HG03064 (cell line): ENCODE results near the gene ARHGEF17.

ENCODE experiments used
- ATAC-seq: cut with Tn5 transposase; IDR thresholded peaks from one replicate; pipeline ENCODE4 v1.9.1; 2021; ENCODE audit warnings: low read depth; ENCODE audit not compliant: unreplicated experiment

The ARHGEF17 gene

DNA sequence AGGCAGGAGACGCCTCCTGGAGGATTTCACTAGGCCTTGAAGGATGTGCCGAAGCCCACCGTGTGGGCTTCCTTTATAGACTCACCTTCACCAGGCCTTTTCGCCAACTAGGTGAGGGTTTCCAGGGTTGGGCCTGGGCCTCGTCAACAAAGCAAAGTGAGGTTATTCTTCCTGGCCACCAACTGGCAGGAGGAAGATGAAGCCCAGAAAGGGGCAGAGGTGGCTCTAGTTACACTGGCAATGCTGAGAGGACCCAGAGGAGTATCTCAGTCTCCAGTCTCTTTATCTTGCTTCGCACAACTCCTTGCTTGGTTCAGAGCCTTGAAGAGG is 67.7 kb downstream of the ARHGEF17 start:
- no peak for ATAC-seq

DNA sequence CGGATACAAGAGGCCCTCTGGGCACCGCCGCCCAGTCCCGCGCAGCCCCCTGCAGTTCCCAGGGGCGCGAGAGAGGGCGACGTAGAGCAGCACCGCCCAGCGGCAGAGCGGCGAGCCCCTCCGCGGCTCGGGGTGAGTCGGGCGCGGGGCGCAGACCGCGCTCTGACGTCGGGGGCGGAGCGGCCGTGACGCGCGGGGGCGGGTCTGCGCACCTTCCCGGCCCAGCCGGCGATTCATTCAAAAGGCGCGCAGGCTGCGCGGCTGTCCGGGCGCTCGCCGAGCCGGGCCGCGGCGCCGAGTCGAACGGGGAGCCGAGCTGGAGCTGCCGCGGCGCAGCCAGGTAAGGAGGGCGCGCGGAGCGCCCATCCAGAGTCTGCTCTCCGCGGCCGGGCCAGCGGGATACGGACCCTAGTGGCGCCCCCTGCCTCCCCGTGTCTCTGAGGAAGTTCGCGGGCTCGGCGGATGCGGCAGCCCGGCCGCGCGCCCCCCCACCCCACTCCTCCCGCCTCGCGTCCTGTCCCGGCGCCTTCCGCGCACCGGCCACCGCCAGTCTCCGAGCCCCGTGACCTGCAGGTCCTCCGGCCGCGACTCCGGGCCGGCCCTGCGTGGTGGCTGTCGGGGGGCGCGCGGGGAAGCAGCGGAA is 68.2 kb downstream of the ARHGEF17 start, which contains the start of gene RELT:
RELT (plus strand) TSS at position 240 of the 643 bp plus-strand sequence. CDS start 12,738 bp downstream, outside the sequence.
- ATAC-seq: peak; percentile 62

DNA sequence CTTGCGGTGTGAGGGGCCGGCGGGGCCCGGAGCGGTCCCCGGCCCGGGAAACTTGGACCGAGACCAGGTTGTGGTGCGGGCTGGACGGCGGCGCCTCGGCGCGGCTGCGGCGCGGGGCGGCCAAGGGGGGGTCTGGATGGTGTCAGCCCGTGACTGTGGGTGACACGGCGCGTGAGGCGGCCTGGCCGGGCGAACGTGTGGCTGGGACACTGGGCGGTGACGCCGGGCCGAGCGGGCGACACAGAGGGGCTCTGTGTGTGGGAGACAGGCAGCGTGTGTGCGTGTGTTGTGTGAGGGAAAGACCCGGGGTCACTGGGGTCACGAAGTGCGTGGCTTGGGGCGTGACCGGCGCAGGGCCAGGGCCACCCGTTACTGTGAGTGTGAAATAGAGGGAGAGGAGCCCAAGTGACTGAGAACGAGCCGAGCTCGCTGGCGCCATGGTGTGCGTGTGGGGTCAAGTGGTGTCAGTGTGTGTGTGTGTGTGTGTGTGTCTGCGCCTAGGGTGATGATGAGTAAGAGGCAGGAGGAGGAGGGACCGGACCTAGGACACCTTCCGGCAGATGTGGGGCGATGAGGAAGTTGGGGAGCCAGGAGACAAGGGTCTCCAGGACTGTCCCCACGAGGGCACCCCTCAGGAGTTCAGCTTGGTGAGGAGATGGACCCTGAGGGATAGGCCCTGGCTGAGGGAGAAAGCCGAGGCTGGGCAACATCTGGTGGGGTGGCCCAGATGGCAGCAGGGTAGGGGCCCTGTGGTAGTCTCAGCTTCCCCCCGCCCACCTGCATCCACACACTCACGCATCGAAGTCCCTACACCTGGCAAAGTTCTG is 68.9 kb downstream of the ARHGEF17 start:
- peak; percentile 8 for ATAC-seq

DNA sequence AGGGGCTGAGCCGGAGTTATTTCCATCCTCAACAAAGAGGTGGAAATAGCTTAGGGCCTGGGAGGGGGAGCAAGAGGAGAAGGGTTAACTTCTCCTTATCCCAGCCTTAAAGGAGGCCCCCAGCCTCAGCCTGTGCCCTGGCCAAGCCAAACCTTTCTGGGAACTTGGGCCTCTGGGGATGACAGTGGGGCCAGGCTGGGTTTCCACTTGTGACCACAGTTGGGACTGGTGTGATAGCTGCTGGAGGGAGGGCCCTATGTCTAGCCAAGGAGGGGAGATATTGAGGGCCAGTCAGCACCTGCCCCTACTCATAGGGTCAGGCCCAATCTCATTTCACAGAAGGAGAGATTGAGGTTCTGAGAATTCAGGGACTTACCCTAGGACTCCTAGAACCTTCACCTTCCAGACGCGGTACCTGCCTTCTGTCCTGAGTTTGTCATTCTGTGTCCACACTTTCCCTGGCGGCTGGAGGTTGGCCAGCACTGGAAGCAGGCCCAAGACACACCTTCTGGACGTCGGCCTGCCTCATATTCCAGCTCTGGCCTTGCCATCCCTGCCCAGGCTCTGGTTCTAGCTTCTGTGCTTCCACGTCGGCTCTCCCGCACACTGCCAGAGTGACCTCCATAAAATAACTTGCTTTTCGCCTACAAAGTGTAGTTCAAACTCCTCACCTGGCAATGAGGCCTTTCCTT is 71.3 kb downstream of the ARHGEF17 start:
- ATAC-seq: no peak

DNA sequence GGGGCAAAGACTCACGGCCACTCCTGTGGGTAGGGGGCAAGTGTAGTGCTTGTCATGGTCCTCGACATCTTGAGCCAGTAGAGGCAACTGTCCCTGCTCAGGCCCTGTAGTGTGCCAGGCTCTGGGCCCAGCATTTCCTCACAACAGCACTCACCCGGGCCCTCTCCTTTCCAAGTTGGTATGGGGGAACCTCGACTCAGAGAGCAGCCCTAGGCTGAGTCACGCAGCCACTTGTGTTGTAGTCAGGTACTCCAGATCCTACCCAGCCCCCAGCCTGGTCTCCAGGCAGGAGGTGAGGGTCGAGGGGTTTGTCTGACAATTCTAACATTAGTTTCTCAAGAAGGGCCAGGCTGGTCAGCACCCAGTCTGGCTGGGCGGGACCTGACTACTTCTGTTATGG is 72.3 kb downstream of the ARHGEF17 start:
- no peak for ATAC-seq

DNA sequence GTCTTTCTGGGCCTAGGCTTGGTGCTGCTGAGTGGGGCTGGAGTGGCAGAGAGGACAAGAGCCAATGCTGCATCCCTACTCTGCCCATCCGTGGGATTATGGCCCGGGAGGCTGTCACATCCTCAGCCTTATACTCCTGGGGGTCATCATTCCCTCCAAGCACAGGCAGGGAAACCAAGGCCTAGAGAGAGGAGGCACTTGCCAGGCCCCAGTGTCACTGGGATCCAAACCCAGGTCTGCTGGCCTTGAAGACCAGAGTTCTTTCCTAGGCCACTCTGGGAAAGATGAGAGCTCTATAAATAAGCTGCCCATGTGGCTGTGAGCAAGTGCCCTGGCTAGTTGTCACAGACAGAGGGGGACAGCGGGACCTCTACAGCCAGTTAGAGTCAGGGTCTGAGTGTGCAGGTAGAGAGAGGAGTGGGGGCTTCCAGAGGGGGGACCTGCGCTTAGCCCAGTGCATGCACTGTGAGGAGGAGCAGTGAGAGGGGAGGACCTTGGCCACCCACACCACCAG is 72.9 kb downstream of the ARHGEF17 start:
- no peak for ATAC-seq

DNA sequence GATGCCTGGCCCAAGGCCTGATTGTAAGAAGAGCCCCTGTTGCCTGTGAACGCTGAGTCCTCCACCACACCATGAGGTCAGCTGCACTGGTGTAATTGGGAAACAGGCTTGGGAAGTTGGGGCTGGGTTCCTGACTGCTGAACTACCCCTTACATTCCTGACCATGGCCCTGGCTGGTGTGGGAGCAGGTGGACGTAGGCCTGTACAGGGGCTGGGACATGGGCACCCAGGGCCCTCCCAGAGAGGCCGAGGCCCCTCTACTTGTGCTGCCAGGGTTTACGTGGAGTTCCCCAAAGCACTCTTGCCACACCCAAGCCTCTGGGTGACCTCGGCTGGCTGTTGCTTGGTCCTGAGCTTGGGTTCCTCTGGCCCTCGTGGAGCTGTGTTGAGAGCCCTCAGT is 73.5 kb downstream of the ARHGEF17 start:
- ATAC-seq: no peak

DNA sequence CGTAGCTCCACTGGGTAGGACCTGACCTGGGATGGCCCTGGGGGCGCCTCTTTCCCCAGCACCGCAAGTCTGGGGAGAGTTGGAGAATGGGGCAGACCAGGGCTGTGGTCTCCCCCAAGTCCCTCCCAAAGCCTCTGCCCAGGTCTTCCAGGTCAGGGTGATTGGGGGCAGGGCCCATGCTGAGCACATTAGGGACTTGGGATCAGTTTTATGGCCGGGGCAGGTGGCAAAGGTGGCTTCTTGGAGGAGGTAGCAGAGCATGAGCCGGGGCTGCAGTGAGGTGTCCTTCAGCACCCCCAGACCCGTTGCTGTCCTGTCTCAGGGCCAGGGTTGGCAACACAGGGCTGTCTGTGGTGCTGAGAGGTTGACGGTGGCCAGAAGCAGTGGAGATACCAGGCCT is 74.1 kb downstream of the ARHGEF17 start:
- no peak for ATAC-seq

DNA sequence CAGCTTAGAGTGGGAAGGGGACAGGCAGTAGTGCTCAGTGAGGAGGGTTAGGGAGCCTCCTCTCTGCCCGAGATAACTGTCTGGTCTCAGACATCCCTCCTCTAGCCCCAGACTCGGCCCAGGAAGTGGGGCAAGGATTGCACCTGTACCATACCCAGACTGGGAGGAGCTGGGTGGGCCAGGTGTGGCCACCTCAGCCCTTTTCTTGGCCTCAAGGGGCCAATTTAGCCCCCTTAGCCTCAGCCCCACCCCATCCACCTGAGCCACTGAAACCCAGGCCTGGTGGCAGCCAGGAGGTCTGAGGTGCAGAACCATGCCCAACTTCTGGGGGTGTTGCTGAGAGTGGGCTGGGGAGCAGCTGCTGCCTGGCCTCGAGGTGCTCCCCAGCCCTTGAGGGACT is 74.7 kb downstream of the ARHGEF17 start:
- ATAC-seq: no peak

DNA sequence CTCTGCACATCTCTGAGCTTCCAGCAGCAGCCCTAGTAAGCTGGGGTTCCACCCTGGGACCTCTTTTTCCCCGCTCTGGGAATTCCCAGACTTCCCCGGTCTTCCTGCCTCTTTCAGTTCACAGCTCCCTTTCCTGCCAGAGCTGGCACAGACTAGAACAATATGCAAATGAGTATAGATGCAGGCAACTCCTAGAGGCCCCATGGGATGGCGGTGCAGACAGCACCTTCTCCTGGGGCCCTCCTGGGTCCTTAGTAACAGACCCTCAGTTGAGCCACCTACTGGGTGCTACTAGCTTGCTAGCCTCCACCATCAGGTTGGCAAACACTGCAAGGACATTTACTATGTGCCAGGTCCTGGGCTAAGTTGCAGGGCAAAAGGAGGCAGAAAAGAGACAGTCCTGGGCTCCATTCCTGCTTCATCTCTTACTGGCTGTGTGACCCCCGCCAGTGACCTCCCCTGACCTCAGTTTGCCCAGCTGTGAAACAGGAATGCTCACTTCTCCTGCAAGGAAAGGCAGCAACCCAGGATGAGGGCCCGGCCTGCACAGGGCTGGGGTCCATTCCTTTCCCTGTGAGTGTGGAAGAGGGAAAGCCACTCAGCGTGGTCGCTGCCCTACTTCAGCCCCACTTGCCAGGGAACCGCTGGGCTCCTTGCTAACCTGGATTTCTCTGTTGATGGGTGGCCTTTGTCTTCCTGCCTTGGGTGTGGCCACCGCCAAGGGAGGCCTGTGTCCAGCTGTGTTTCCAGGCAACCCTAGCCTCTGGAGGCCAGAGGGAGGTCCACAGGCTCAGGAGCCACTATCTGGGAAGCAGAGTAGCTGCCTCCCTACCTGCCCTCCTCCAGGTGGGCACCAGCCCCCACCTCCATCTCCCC is 75.4 kb downstream of the ARHGEF17 start:
- no peak for ATAC-seq

DNA sequence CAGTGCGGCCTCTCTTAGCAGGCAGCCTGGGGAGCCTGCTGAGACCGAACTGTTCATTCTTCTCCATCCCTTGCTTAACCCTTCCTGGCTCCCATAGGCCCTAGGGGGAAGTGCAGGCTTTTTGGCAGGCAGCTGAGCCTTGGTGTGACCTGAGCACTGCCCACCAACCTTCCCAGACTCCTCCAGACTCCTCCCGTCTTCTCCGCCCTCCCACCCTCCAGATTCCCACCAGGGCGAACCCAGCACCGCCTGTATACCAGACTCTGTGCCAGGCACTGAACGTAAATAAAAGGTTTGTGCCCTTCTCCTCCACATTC is 76.0 kb downstream of the ARHGEF17 start:
- ATAC-seq: no peak

DNA sequence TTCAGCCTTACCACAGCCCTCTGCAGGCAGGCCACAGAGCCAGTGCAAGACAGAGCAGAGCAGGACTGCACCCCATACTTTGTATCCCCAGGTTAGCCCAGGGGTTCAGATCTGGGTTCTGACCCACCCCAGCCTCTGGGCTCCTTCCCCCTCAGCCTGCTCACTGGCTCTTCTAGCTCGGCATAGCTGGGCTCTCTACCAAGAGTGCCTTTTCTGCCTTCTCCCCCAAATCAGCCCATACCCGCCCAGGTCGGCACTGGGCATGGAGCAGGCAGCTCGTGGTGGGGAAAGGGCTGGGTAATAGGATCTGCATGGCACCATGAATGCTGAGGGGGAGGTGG is 76.4 kb downstream of the ARHGEF17 start:
- ATAC-seq: no peak

DNA sequence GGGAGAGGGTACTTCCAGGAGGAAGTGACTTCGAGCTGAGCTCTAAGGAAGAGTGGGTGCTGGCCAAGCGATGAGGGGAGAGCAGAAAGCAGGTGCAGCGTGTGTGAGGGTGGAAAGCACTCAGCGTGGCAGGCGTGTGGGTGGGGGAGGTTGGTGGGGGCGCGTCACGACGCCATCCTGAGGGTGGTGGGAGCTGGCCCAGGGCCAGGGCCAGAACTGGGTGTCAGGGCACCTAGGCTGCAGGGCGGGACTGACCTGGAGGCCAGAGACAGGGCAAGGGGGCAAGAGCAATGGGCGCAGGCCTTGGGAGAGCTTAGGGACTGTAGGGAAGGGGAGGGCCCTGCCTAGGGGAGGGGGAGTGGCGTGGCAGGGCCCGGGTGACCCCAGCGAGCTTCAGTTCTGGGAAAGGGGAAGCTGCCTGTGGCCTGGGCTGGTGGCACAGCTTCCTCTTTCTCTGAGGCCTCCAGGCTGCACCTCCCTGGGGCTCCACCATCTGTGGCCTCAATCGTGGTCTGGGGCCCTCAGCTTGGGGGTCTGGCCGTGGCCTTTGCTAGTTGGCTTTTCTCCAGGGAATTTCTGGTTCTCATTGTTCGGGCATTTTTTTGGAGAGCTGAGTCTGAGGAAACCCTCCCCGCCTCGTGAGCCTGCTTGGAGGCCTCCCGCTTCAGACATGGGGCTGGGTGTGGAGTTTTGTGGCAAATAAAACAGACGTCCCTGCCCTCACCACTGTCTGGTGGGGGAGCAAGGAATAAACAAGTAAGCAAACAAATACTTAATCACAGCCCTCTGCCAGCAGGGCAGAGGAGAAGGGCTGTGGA is 77.0 kb downstream of the ARHGEF17 start:
- no peak for ATAC-seq

DNA sequence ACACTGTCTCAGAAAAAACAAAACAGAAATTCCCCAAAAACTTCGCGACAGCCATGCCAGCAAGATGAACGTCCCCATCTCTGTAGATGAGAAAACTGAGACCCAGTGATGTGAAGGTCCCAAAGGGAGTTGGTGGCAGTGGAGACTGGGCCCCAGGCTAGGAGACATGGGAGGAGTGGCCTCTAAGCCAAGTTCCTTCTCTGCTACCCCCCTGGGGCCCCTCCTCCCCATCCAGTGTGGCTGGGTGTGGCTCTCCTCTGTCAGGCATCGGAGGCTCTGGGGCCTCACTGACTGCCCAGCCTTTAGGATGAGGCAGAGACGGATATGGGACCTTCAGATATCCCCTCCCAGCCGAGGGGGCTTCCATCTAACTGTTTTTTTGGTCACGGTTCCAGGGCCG is 77.9 kb downstream of the ARHGEF17 start:
- ATAC-seq: no peak

DNA sequence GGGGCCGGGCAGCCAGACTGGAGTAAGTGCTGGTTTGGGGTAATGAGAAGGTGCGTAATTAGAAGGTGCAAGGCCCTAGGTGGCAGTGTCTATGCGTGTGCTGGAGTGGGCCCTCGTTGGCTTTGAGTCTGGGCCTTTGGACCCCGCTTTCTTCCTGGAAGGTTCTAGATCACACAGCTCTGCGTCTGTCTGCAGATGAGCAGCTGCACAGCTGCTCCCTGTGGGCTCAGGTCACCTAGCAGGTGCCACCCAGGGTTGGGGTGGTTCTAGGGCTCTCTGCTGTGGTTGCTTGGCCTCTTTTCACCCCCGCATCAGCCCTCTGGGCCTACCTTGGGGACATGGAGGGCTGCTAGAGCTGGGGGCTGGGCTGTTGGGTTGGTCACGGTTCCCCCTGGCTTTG is 78.5 kb downstream of the ARHGEF17 start:
- no peak for ATAC-seq

DNA sequence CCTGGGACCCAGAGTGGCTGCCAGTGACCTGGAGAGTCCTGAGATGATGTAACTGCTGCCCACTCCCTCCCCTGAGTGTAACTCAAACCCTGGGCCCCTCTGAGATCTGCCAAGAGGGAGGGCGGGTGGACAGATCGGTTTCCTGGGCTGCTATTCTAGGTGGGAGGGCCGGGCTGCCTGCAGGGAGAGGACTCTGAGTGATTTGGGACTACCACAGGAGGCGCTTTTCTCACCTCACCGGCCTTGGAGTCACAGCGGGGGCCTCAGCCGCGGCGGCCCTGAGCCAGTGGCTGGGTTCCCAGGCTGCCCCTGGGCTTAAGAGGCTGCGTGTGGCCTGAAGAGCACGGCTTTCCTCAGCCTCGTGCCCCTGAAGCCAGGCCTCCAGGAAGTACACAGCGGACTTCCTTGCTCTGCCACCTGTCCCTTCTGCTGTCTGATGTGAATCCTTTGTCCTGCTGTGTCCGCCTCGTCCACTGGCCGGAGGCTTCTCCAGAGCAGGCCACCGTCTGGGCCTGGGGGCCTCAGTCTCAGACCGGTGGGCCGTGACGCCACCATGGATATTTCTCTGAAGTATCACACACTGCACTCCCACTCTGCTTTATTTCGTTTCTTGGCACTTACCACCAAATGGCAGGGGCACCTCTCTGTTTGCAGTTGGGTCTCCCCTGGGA is 79.7 kb downstream of the ARHGEF17 start:
- no peak for ATAC-seq

DNA sequence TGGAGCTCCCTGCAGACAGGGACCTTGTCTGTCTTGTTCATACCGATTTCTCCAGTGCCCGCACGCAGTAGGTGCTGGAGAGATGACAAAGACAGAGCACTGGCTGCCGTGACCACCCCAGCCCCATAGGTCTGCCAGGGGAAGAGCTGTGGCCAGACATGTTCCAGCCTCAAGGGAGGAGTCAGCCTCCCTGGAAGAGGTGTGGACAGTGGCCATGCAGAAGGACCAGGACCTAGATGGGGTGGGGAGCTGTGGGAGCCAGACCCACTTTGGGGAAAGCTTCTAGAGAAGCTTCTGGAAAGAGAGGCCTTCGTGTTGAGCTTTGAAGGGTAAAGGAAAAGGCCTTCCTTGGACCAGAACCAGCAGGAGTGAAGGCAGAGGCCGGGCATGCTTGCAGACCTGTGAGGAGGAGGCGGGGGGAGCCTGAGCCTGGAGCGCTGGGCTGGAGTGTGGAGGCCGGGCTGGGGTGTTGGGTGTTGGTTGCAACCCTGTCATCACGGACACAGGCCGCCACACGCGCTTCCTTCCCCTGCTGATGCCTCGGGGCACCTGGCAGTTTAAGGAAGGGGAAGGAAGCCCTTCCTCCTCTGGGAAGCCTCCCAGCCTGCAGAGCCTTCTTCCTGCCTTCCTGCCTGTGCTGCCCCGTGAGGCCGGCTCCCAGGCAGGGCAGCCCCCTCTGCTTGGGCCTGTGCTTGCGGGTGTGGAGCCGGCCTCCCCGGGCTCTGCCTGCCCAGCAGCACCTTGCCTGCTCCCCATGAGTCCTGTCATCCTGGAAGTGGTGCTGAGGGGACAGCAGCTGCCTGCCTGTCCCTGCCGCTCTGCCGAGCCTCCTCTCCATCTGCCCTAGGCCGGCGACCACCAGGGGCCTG is 80.4 kb downstream of the ARHGEF17 start:
- no peak for ATAC-seq

DNA sequence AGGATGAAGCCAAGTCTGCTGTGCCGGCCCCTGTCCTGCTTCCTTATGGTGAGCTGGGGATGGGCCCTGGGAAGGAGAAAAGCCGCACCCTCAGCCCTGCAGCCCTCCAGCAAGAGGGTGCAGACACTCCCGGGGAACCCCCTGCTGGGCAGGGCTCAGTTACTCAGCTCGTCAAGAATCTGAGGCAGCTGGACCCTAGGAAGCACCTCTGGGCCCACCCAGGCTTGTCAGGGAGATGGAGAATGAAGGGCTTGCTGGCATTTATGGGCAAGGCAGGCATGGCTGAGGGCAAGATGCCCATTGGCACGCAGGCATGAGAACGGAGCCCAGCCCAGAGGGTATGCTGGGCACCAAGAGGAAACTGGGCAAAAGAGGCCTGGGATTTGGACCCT is 81.1 kb downstream of the ARHGEF17 start:
- ATAC-seq: no peak
